ENCODE measurements around the gene AFG3L2. TPM values are rescaled to one million over a fixed set of nuclear protein-coding genes. Genes with fewer than 3 reads are reported as not detected.

The AFG3L2 gene
- total and polyA plus RNA-seq, 9 of the 15 experiments (the other 6 are each of a cell fraction or from before 2014, with no cell fraction given) = 24.1 to 109 (median 84.0) TPM

GRCh38 chr18:12283256-12283655, 93.8 kb downstream of the AFG3L2 start (continued):
- TF ChIP-seq ETS2 (tag; IDR thresholded peaks at IDR 0.05; ENCODE audit: borderline replicate concordance, poor library complexity, severe bottlenecking) (no peak), TAF1 (IDR thresholded peaks at IDR 0.05; ENCODE audit: control insufficient read depth, extremely low read depth, insufficient read depth, low read length, severe bottlenecking) (no peak), REST (IDR thresholded peaks at IDR 0.05; ENCODE audit: borderline replicate concordance) (peak; percentile 65; the same call in 1 of the 2 replicates), REST (CRISPR knock-in tag; IDR thresholded peaks at IDR 0.05; ENCODE audit: low read depth) (no peak), ETV5 (CRISPR knock-in tag; IDR thresholded peaks at IDR 0.05; ENCODE audit: low read depth) (no peak), ZNF23 (CRISPR knock-in tag; IDR thresholded peaks at IDR 0.05) (no peak), MTA1 (IDR thresholded peaks at IDR 0.05; ENCODE audit: borderline replicate concordance) (no peak), ZBTB1 (CRISPR knock-in tag; IDR thresholded peaks at IDR 0.05; ENCODE audit: borderline replicate concordance, low read depth) (no peak), GATAD2A (IDR thresholded peaks at IDR 0.05) (no peak), GATAD2B (IDR thresholded peaks at IDR 0.05; ENCODE audit: borderline replicate concordance) (no peak), ZNF263 (CRISPR knock-in tag; IDR thresholded peaks at IDR 0.05; ENCODE audit: borderline replicate concordance) (0 out of 2 replicates have a peak, but pooled peaks have one; percentile 30), ETV1 (tag; conservative IDR thresholded peaks at IDR 0.05; ENCODE audit: low read depth) (0 out of 2 replicates have a peak, but pooled peaks have one; percentile 8), KDM4B (IDR thresholded peaks at IDR 0.05; ENCODE audit: borderline replicate concordance in 2 of 2, low read depth in 1 of 2) (no peak), RAD21 (CRISPR knock-in tag; conservative IDR thresholded peaks at IDR 0.05 in 1 of 2, IDR thresholded peaks at IDR 0.05 in 1 of 2) (peak; percentile 63 to 87), SMARCA5 (IDR thresholded peaks at IDR 0.05) (peak; percentile 36; the same call in 1 of the 2 replicates), NFRKB (IDR thresholded peaks at IDR 0.05; ENCODE audit: low read depth) (no peak)
